GM23338 (cell line): ENCODE results near the gene ARSD. TPM values are rescaled to one million over a fixed set of nuclear protein-coding genes. Genes with fewer than 3 reads are reported as not detected.

Experiments used
- ATAC-seq: fragments of 200-7000 bp; cut with Tn5 transposase; 3 replicates; pipeline ENCODE4 v1.9.1; 2020
- DNase-seq: peaks from one replicate; pipeline ENCODE4 v3.0.0-alpha.2; 2015; ENCODE audit warnings: low spot score
- H2AFZ ChIP-seq: fragments of 200-600 bp; sonication (generic); 2 replicates; pipeline ENCODE4 v1.8.0; 2016; ENCODE audit warnings: antibody characterized with exemption, mild to moderate bottlenecking, moderate library complexity
- H3F3A ChIP-seq: fragments of 200-600 bp; sonication (generic); replicated peaks from 2 replicates; pipeline ENCODE4 v1.8.0; 2017; ENCODE audit warnings: antibody characterized with exemption, mixed run types, low read depth
- H3K27ac ChIP-seq: fragments of 200-600 bp; sonication (generic); 2 replicates; pipeline ENCODE4 v1.6.1; 2016; ENCODE audit warnings: low read depth
- H3K27me3 ChIP-seq: fragments of 200-600 bp; sonication (generic); 2 replicates; pipeline ENCODE4 v1.8.0; 2016; ENCODE audit warnings: mild to moderate bottlenecking, mixed run types, moderate library complexity; ENCODE audit not compliant: insufficient read depth
- H3K36me3 ChIP-seq: fragments of 200-600 bp; sonication (generic); 2 replicates; pipeline ENCODE4 v1.8.0; 2016; ENCODE audit warnings: mild to moderate bottlenecking; ENCODE audit not compliant: insufficient read depth
- H3K4me1 ChIP-seq: fragments of 200-600 bp; sonication (generic); 2 replicates; pipeline ENCODE4 v1.8.0; 2016; ENCODE audit warnings: mild to moderate bottlenecking, moderate library complexity; ENCODE audit not compliant: insufficient read depth
- H3K4me2 ChIP-seq: fragments of 200-600 bp; sonication (generic); 2 replicates; pipeline ENCODE4 v1.7.1; 2017; ENCODE audit warnings: mixed run types
- H3K4me3 ChIP-seq: fragments of 200-600 bp; sonication (generic); 2 replicates; pipeline ENCODE4 v1.6.1; 2016; ENCODE audit warnings: mixed run types
- H3K79me2 ChIP-seq: fragments of 200-600 bp; sonication (generic); replicated peaks from 2 replicates; pipeline ENCODE4 v1.8.0; 2017; ENCODE audit warnings: mild to moderate bottlenecking; ENCODE audit not compliant: insufficient read depth
- H3K9me2 ChIP-seq: fragments of 200-600 bp; sonication (generic); 2 replicates; pipeline ENCODE4 v1.8.0; 2017; ENCODE audit not compliant: insufficient read depth
- H4K20me1 ChIP-seq: fragments of 200-600 bp; sonication (generic); replicated peaks from 2 replicates; pipeline ENCODE4 v1.8.0; 2017; ENCODE audit warnings: mild to moderate bottlenecking; ENCODE audit not compliant: insufficient read depth
- H3K27ac Mint-ChIP-seq: 2 replicates; pipeline ENCODE4 v1.8.0; 2020; ENCODE audit warnings: inconsistent platforms, mild to moderate bottlenecking, moderate library complexity, mixed read lengths
- H3K27me3 Mint-ChIP-seq: 3 replicates; pipeline ENCODE4 v1.8.0; 2022; ENCODE audit warnings: low read depth, mild to moderate bottlenecking, moderate library complexity, mixed read lengths, inconsistent platforms; ENCODE audit not compliant: insufficient read depth, poor library complexity
- H3K36me3 Mint-ChIP-seq: 3 replicates; pipeline ENCODE4 v1.8.0; 2021; ENCODE audit warnings: low read depth, mild to moderate bottlenecking, inconsistent platforms, moderate library complexity, mixed read lengths
- H3K4me1 Mint-ChIP-seq: 3 replicates; pipeline ENCODE4 v1.8.0; 2020; ENCODE audit warnings: mild to moderate bottlenecking, inconsistent platforms, mixed read lengths
- H3K4me3 Mint-ChIP-seq: 3 replicates; pipeline ENCODE4 v1.8.0; 2021; ENCODE audit warnings: moderate library complexity, mild to moderate bottlenecking, inconsistent platforms, mixed read lengths
- H3K9me3 Mint-ChIP-seq: 3 replicates; pipeline ENCODE4 v1.8.0; 2020; ENCODE audit warnings: moderate library complexity, mild to moderate bottlenecking, inconsistent platforms, mixed read lengths
- EZH2 ChIP-seq: fragments of 200-600 bp; sonication (generic); IDR thresholded peaks from one replicate; pipeline ENCODE4 v1.8.0; 2017; ENCODE audit warnings: antibody characterized with exemption, mild to moderate bottlenecking, low read depth; ENCODE audit not compliant: unreplicated experiment
- EZH2phosphoT487 ChIP-seq: fragments of 200-600 bp; sonication (generic); IDR thresholded peaks from one replicate; pipeline ENCODE4 v1.8.1; 2018; ENCODE audit warnings: antibody characterized with exemption; ENCODE audit not compliant: unreplicated experiment
- JUNB ChIP-seq: IDR thresholded peaks from one replicate; pipeline ENCODE4 v1.6.1; 2016; ENCODE audit warnings: antibody characterized with exemption; ENCODE audit not compliant: unreplicated experiment
- NANOG ChIP-seq: IDR thresholded peaks from 2 replicates; pipeline ENCODE4 v1.6.1; 2016; ENCODE audit warnings: antibody characterized with exemption, borderline replicate concordance
- POLR2AphosphoS5 ChIP-seq: IDR thresholded peaks from 2 replicates; pipeline ENCODE4 v1.6.1; 2016; ENCODE audit warnings: antibody characterized with exemption, low read depth
- STAT1 ChIP-seq: IDR thresholded peaks from one replicate; pipeline ENCODE4 v1.6.1; 2016; ENCODE audit warnings: antibody characterized with exemption; ENCODE audit not compliant: unreplicated experiment
- ZNF114 ChIP-seq: fragments of 250-450 bp; sonication (Bioruptor Pico); IDR thresholded peaks from 2 replicates; pipeline ENCODE4 v1.5.0; 2020; ENCODE audit warnings: mild to moderate bottlenecking, moderate library complexity
- polyA plus RNA-seq: library from polyadenylated mRNA; unstranded; fragments of >200 nt; fragmentation: Nextera tagmentation; extraction: Ambion mirVana; gene quantifications from 2 replicates; pipeline ENCODE4 v1.2.1, GENCODE V29; 2016
- total RNA-seq: library from RNA; depleted of rRNA; stranded (reverse); fragments of >200 nt; shearing (Covaris generic); gene quantifications from 2 replicates; pipeline ENCODE4 v1.2.3, GENCODE V29; 2014
- TF ChIP-seq, protein P1 (sequence below): IDR thresholded peaks from 2 replicates; pipeline ENCODE4 v1.6.1; 2016; ENCODE audit warnings: antibody characterized with exemption
- TF ChIP-seq, protein P2 (sequence below): fragments of 250-450 bp; sonication (Bioruptor Pico); IDR thresholded peaks from 2 replicates; pipeline ENCODE4 v1.5.0; 2020; ENCODE audit warnings: mild to moderate bottlenecking, moderate library complexity
- TF ChIP-seq, protein P3 (sequence below): IDR thresholded peaks from one replicate; pipeline ENCODE4 v1.6.1; 2018; ENCODE audit warnings: antibody characterized with exemption; ENCODE audit not compliant: unreplicated experiment
- TF ChIP-seq, protein P4 (sequence below), 2 experiments: fragments of 200-600 bp in 1 of 2; sonication (generic) in 1 of 2; conservative IDR thresholded peaks; 2 replicates each; pipeline versions ENCODE4 v1.5.1 to v1.6.1; 2016 to 2017; ENCODE audit warnings: antibody characterized with exemption in 2 of 2, low read depth in 2 of 2, mild to moderate bottlenecking in 2 of 2, moderate library complexity in 1 of 2

ARSD gene
- total and polyA plus RNA-seq, 2 experiments from 2014 or later = 1.3 to 1.7 TPM

DNA sequence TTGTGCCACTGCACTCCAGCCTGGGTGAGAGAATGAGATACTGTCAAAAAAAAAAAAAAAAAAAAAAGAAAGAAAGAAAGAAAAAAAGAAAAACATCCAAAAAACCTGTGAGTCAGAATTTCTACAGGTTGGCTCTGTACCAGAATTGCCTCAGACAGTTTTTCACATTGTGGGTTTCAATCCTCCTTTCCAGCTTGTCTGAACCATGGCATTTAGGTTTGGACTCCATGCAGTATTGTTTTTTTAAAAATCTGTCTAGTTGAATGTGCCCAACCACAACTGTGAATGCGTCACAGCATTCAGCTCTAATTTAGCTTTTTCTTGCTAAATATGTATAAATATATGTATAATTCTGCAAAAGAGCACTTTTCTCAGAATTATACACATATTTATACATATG, 45.8 kb upstream of the ARSD start (continued):
- no peak for TF ChIP-seq EZH2
- no peak for TF ChIP-seq EZH2phosphoT487
- TF ChIP-seq, protein P1, sequence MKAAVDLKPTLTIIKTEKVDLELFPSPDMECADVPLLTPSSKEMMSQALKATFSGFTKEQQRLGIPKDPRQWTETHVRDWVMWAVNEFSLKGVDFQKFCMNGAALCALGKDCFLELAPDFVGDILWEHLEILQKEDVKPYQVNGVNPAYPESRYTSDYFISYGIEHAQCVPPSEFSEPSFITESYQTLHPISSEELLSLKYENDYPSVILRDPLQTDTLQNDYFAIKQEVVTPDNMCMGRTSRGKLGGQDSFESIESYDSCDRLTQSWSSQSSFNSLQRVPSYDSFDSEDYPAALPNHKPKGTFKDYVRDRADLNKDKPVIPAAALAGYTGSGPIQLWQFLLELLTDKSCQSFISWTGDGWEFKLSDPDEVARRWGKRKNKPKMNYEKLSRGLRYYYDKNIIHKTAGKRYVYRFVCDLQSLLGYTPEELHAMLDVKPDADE = no peak
- no peak for TF ChIP-seq NANOG
- TF ChIP-seq, protein P2, sequence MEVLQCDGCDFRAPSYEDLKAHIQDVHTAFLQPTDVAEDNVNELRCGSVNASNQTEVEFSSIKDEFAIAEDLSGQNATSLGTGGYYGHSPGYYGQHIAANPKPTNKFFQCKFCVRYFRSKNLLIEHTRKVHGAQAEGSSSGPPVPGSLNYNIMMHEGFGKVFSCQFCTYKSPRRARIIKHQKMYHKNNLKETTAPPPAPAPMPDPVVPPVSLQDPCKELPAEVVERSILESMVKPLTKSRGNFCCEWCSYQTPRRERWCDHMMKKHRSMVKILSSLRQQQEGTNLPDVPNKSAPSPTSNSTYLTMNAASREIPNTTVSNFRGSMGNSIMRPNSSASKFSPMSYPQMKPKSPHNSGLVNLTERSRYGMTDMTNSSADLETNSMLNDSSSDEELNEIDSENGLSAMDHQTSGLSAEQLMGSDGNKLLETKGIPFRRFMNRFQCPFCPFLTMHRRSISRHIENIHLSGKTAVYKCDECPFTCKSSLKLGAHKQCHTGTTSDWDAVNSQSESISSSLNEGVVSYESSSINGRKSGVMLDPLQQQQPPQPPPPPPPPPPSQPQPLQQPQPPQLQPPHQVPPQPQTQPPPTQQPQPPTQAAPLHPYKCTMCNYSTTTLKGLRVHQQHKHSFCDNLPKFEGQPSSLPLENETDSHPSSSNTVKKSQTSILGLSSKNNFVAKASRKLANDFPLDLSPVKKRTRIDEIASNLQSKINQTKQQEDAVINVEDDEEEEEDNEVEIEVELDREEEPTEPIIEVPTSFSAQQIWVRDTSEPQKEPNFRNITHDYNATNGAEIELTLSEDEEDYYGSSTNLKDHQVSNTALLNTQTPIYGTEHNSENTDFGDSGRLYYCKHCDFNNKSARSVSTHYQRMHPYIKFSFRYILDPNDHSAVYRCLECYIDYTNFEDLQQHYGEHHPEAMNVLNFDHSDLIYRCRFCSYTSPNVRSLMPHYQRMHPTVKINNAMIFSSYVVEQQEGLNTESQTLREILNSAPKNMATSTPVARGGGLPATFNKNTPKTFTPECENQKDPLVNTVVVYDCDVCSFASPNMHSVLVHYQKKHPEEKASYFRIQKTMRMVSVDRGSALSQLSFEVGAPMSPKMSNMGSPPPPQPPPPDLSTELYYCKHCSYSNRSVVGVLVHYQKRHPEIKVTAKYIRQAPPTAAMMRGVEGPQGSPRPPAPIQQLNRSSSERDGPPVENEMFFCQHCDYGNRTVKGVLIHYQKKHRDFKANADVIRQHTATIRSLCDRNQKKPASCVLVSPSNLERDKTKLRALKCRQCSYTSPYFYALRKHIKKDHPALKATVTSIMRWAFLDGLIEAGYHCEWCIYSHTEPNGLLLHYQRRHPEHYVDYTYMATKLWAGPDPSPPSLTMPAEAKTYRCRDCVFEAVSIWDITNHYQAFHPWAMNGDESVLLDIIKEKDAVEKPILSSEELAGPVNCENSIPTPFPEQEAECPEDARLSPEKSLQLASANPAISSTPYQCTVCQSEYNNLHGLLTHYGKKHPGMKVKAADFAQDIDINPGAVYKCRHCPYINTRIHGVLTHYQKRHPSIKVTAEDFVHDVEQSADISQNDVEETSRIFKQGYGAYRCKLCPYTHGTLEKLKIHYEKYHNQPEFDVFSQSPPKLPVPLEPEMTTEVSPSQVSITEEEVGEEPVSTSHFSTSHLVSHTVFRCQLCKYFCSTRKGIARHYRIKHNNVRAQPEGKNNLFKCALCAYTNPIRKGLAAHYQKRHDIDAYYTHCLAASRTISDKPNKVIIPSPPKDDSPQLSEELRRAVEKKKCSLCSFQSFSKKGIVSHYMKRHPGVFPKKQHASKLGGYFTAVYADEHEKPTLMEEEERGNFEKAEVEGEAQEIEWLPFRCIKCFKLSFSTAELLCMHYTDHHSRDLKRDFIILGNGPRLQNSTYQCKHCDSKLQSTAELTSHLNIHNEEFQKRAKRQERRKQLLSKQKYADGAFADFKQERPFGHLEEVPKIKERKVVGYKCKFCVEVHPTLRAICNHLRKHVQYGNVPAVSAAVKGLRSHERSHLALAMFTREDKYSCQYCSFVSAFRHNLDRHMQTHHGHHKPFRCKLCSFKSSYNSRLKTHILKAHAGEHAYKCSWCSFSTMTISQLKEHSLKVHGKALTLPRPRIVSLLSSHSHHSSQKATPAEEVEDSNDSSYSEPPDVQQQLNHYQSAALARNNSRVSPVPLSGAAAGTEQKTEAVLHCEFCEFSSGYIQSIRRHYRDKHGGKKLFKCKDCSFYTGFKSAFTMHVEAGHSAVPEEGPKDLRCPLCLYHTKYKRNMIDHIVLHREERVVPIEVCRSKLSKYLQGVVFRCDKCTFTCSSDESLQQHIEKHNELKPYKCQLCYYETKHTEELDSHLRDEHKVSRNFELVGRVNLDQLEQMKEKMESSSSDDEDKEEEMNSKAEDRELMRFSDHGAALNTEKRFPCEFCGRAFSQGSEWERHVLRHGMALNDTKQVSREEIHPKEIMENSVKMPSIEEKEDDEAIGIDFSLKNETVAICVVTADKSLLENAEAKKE = no peak
- no peak for TF ChIP-seq POLR2AphosphoS5

DNA sequence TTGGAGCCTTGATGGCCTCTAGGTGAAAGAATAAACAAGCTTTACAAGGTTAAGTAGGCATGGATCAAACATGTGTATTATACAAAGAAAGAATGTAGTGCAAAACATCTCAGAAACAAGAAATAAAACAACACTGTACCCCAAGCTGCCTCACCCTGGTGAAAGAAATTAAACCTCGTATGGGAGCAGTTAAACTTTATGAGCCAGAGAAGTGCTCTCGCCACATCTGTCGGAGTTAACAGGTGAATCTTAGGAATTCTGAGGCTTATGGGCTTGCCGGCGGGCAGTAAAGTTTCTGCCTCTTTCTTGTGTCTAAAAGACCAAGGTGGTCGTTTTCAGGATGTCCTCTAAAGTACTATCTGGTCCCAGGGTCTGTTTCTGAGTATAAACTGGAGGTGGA, 43.3 kb upstream of the ARSD start:
- Mint-ChIP-seq H3K36me3 (no peaks in the 10 kb centered on the region), H3K27me3 (peaks cover 3% of the 10 kb centered on the region), H3K4me1 (peaks cover 6% of the 10 kb centered on the region; the same call in 2 of the 3 replicates), H3K9me3 (peaks cover 9% of the 10 kb centered on the region), H3K27ac (no peak overlapping the region), H3K4me3 (no peak overlapping the region)
- Histone ChIP-seq H3K4me2 (no peak overlapping the region), H3K27ac (no peak overlapping the region), H3K4me1 (no peaks in the 10 kb centered on the region), H3K4me3 (no peak overlapping the region), H4K20me1 (no peaks in the 10 kb centered on the region), H3K79me2 (no peaks in the 10 kb centered on the region), H3K9me2 (no peaks in the 10 kb centered on the region), H2AFZ (no peak overlapping the region), H3K27me3 (no peaks in the 10 kb centered on the region), H3K36me3 (no peaks in the 10 kb centered on the region), H3F3A (no peaks in the 10 kb centered on the region)
- ATAC-seq = no peak
- no peak for DNase-seq
- TF ChIP-seq, protein P3, sequence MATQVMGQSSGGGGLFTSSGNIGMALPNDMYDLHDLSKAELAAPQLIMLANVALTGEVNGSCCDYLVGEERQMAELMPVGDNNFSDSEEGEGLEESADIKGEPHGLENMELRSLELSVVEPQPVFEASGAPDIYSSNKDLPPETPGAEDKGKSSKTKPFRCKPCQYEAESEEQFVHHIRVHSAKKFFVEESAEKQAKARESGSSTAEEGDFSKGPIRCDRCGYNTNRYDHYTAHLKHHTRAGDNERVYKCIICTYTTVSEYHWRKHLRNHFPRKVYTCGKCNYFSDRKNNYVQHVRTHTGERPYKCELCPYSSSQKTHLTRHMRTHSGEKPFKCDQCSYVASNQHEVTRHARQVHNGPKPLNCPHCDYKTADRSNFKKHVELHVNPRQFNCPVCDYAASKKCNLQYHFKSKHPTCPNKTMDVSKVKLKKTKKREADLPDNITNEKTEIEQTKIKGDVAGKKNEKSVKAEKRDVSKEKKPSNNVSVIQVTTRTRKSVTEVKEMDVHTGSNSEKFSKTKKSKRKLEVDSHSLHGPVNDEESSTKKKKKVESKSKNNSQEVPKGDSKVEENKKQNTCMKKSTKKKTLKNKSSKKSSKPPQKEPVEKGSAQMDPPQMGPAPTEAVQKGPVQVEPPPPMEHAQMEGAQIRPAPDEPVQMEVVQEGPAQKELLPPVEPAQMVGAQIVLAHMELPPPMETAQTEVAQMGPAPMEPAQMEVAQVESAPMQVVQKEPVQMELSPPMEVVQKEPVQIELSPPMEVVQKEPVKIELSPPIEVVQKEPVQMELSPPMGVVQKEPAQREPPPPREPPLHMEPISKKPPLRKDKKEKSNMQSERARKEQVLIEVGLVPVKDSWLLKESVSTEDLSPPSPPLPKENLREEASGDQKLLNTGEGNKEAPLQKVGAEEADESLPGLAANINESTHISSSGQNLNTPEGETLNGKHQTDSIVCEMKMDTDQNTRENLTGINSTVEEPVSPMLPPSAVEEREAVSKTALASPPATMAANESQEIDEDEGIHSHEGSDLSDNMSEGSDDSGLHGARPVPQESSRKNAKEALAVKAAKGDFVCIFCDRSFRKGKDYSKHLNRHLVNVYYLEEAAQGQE = no peak
- TF ChIP-seq JUNB = no peak
- no peak for TF ChIP-seq STAT1
- no peak for TF ChIP-seq NANOG
- TF ChIP-seq, protein P4, sequence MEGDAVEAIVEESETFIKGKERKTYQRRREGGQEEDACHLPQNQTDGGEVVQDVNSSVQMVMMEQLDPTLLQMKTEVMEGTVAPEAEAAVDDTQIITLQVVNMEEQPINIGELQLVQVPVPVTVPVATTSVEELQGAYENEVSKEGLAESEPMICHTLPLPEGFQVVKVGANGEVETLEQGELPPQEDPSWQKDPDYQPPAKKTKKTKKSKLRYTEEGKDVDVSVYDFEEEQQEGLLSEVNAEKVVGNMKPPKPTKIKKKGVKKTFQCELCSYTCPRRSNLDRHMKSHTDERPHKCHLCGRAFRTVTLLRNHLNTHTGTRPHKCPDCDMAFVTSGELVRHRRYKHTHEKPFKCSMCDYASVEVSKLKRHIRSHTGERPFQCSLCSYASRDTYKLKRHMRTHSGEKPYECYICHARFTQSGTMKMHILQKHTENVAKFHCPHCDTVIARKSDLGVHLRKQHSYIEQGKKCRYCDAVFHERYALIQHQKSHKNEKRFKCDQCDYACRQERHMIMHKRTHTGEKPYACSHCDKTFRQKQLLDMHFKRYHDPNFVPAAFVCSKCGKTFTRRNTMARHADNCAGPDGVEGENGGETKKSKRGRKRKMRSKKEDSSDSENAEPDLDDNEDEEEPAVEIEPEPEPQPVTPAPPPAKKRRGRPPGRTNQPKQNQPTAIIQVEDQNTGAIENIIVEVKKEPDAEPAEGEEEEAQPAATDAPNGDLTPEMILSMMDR (conservative IDR thresholded peaks at IDR 0.05; ENCODE audit: low read depth in 2 of 2) = no peak
- no peak for TF ChIP-seq ZNF114 (CRISPR knock-in tag)
- TF ChIP-seq, protein P1 = no peak
- TF ChIP-seq POLR2AphosphoS5 = no peak
